ENCODE results near the gene PPM1N. TPM values are rescaled to one million over a fixed set of nuclear protein-coding genes. Genes with fewer than 3 reads are reported as not detected.

The PPM1N gene
- total RNA-seq, 4 donors from 2014 or later = 0.76 TPM; not detected in 3

DNA sequence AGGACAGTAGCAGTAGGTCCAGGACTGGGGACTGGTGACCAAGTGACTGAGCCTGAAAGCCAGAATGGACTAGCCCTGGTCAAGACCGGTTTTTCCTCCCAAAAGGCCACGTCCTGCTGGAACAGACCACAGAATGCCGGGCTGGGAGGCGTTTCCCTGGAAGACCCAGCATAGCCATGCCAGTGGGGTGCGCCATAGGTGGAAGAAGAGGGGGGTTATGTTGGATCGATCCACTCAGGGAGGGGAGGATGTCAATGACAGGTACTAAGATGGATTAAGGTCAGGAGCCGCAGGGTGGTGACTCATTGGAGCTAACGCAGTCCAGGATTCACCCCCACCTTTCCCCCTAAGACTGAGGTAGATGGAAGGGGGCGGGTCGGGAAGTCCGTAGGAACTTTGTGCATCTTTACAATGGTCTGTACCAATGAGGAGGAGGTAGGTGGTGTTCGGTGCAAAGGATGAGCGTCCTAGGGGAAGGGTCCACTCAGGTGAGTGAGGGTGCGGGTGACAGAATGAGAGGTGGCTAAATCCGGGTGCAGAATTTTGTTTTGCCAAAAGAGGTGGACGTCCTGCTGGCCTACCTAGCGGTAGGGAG, 30.0 kb downstream of the PPM1N start:
- intact Hi-C loops (cut with DNase I; ENCODE audit: low total_unique reads) = no loop called here
- no peak for ATAC-seq
- H3K4me3 ChIP-seq = no peak overlapping the region
- peaks cover 0 to 15% of the 10 kb centered on the region in 2 donors for H3K4me1 ChIP-seq
- H3K27me3 ChIP-seq = peaks cover 3 to 17% (median 16%) of the 10 kb centered on the region in 3 donors
- peaks cover 0 to 21% of the 10 kb centered on the region in 2 donors for H3K36me3 ChIP-seq
- in situ Hi-C loops (cut with MboI; ENCODE audit: low sequenced_read_pairs in 4 of 4) = loop anchor here in 2 of 4 donors (10.0 to 25.0 kb wide), 2 partner anchors 107 to 134 kb away; partner anchors contain the start of genes EML2 (in 1 of the 2) and GIPR (in 1 of the 2)
- DNase-seq = no peak
- no peak overlapping the region for H3K27ac ChIP-seq
- no peaks in the 10 kb centered on the region for H3K9me3 ChIP-seq
- TF ChIP-seq, protein P1, sequence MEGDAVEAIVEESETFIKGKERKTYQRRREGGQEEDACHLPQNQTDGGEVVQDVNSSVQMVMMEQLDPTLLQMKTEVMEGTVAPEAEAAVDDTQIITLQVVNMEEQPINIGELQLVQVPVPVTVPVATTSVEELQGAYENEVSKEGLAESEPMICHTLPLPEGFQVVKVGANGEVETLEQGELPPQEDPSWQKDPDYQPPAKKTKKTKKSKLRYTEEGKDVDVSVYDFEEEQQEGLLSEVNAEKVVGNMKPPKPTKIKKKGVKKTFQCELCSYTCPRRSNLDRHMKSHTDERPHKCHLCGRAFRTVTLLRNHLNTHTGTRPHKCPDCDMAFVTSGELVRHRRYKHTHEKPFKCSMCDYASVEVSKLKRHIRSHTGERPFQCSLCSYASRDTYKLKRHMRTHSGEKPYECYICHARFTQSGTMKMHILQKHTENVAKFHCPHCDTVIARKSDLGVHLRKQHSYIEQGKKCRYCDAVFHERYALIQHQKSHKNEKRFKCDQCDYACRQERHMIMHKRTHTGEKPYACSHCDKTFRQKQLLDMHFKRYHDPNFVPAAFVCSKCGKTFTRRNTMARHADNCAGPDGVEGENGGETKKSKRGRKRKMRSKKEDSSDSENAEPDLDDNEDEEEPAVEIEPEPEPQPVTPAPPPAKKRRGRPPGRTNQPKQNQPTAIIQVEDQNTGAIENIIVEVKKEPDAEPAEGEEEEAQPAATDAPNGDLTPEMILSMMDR (IDR thresholded peaks at IDR 0.05 in 4 of 5, conservative IDR thresholded peaks at IDR 0.05 in 1 of 5) = no peak
- TF ChIP-seq POLR2A (IDR thresholded peaks at IDR 0.05) = no peak

DNA sequence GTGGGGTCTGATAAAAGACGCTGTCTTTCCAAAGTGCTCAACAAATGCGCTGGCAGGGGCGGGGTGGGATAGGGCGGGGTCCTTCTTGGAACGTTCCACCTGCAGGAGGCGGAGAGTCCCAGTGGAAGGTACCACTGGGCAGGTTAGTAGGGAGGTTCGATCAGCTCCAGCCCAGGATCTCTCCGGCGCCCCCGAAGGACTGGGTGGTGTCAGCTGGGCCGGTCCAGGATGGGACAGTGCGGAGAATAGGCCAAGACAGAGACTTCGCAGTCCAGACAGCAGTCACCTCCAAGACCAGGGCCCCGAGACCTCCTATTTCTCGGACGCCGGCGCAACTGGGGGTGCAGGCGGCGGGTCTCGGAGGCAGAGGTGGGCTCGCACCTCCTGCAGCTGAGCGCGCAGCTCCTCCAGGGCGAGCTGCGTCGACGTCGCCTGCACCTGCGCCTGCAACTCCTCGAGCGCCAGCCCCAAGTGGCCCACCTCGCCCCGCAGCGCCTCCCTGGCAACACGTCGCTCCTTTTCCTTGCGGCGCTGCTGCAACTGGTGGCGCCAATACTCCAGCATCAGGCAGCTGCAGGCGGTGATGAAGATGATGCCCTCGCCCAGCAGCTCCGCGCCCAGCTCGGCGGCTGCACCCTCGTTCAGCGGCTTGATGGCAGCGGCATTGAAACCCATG, 30.6 kb downstream of the PPM1N start:
- no peak overlapping the region for H3K27ac ChIP-seq
- H3K36me3 ChIP-seq = peaks cover 0 to 21% of the 10 kb centered on the region in 2 donors
- intact Hi-C loops (cut with DNase I; ENCODE audit: low total_unique reads) (no loop called here), in situ Hi-C loops (cut with MboI; ENCODE audit: low sequenced_read_pairs in 4 of 4) (loop anchor here in 2 of 4 donors (10.0 to 25.0 kb wide), 2 partner anchors 106 to 133 kb away; partner anchors contain the start of genes EML2 (in 1 of the 2) and GIPR (in 1 of the 2))
- ATAC-seq (no peak), DNase-seq (no peak)
- no peak for TF ChIP-seq POLR2A (IDR thresholded peaks at IDR 0.05)
- TF ChIP-seq, protein P1 (IDR thresholded peaks at IDR 0.05 in 4 of 5, conservative IDR thresholded peaks at IDR 0.05 in 1 of 5) = no peak
- H3K9me3 ChIP-seq = no peaks in the 10 kb centered on the region
- H3K4me1 ChIP-seq = peaks cover 0 to 14% of the 10 kb centered on the region in 2 donors
- H3K27me3 ChIP-seq = peaks cover 3 to 17% (median 16%) of the 10 kb centered on the region in 3 donors
- peak overlapping the region in 1 of 4 donors; percentile 24 for H3K4me3 ChIP-seq

DNA sequence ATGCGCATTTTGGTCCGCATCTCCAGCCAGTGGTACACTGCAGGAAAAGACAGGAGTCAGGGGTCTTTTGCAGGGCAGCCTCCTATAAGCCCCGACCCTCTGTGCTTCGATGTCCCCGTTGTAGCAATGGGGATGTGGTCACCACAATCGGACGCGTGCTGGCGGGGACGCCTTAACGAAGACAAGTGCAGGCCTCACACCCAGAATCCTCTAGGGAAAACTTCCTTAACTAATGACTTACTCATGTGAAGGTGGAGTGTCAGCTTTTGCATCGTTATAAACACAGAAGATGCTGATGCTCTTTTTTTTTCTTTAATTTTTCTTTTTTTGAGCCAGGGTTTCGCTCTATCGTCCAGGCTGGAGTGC, 31.2 kb downstream of the PPM1N start:
- Histone ChIP-seq H3K4me1 (peaks cover 0 to 10% of the 10 kb centered on the region in 2 donors), H3K27me3 (peaks cover 3 to 17% (median 16%) of the 10 kb centered on the region in 3 donors), H3K9me3 (no peaks in the 10 kb centered on the region), H3K27ac (no peak overlapping the region), H3K4me3 (peak overlapping the region in 1 of 4 donors; percentile 24), H3K36me3 (peaks cover 0 to 19% of the 10 kb centered on the region in 2 donors)
- intact Hi-C loops (cut with DNase I; ENCODE audit: low total_unique reads) = no loop called here
- ATAC-seq (no peak), DNase-seq (no peak)
- TF ChIP-seq, protein P1 (IDR thresholded peaks at IDR 0.05 in 4 of 5, conservative IDR thresholded peaks at IDR 0.05 in 1 of 5) = no peak
- in situ Hi-C loops (cut with MboI; ENCODE audit: low sequenced_read_pairs in 4 of 4) = loop anchor here in 2 of 4 donors (10.0 to 25.0 kb wide), 2 partner anchors 105 to 133 kb away; partner anchors contain the start of genes EML2 (in 1 of the 2) and GIPR (in 1 of the 2)

DNA sequence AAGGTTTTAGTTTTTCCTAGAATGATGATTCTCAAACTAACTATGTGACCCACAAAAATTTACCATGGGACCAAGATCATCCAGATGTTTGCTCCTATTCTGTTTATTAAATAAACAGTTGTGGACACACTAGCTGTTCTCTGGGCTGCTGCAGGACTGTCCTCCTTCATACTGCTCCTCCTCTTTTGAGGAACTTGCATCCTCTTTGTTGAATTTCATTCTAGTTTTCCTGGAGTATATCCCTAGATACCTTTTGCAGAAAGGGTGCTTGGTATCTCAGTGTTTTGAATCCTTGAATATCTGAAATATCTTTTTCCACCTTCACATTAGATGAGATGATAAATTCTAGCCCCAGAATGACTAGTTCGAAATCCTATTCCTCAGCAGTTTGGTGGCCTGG, 33.1 kb downstream of the PPM1N start:
- in situ Hi-C loops (cut with MboI; ENCODE audit: low sequenced_read_pairs in 4 of 4) = loop anchor here in 1 of 4 donors (25.0 kb wide), 1 partner anchor 131 kb away; the partner anchor contains the start of gene GIPR
- DNase-seq = no peak
- H3K4me1 ChIP-seq = peaks cover 0 to 4% of the 10 kb centered on the region in 2 donors
- ATAC-seq = no peak
- intact Hi-C loops (cut with DNase I; ENCODE audit: low total_unique reads) = no loop called here
- peaks cover 0 to 6% of the 10 kb centered on the region in 2 donors for H3K36me3 ChIP-seq
- H3K4me3 ChIP-seq = no peak overlapping the region
- peaks cover 3 to 17% (median 16%) of the 10 kb centered on the region in 3 donors for H3K27me3 ChIP-seq
- H3K27ac ChIP-seq = no peak overlapping the region
- no peaks in the 10 kb centered on the region for H3K9me3 ChIP-seq
- TF ChIP-seq POLR2A (IDR thresholded peaks at IDR 0.05) = no peak
- TF ChIP-seq, protein P1 (IDR thresholded peaks at IDR 0.05 in 4 of 5, conservative IDR thresholded peaks at IDR 0.05 in 1 of 5) = no peak
